Measurements from ENCODE around the gene CALCOCO1.

GRCh38 chr12:53733051-53733806 is 6.0 kb upstream of the CALCOCO1 start:
- TF ChIP-seq CTCF (IDR thresholded peaks at IDR 0.05) (no peak), POLR2A (IDR thresholded peaks at IDR 0.05) (no peak)
